DND-41 (cell line): ENCODE measurements around the gene FRMD3.

Experiments
- ATAC-seq: fragments of 200-7000 bp; cut with Tn5 transposase; 3 replicates; pipeline ENCODE4 v1.9.1; 2021; ENCODE audit warnings: low read depth; ENCODE audit not compliant: insufficient read depth
- DNase-seq: peaks from one replicate; pipeline ENCODE4 v3.0.0-alpha.2; 2020
- H2AFZ ChIP-seq: 2 replicates; pipeline ENCODE4 v1.6.0; 2012; ENCODE audit warnings: low read depth, low read length
- H3K27ac ChIP-seq: 2 replicates; pipeline ENCODE4 v1.5.1; 2012; ENCODE audit warnings: low read length, inconsistent platforms
- H3K27me3 ChIP-seq: fragments of 200-600 bp; sonication (generic); 2 replicates; pipeline ENCODE4 v1.6.0; 2012; ENCODE audit warnings: low read length, mild to moderate bottlenecking, inconsistent platforms; ENCODE audit not compliant: insufficient read depth, poor library complexity
- H3K36me3 ChIP-seq: 2 replicates; pipeline ENCODE4 v1.5.1; 2012; ENCODE audit warnings: low read length, inconsistent platforms; ENCODE audit not compliant: insufficient read depth
- H3K4me1 ChIP-seq: 2 replicates; pipeline ENCODE4 v1.5.1; 2012; ENCODE audit warnings: mild to moderate bottlenecking, low read length; ENCODE audit not compliant: insufficient read depth
- H3K4me2 ChIP-seq: 2 replicates; pipeline ENCODE4 v1.6.0; 2012; ENCODE audit warnings: mild to moderate bottlenecking, moderate library complexity, low read length, inconsistent platforms; ENCODE audit not compliant: insufficient read depth
- H3K4me3 ChIP-seq, 2 experiments: fragments of 200-600 bp in 1 of 2; shearing (Covaris generic) in 1 of 2; 2 replicates each; pipeline ENCODE4 v1.5.1; 2012 to 2016; ENCODE audit warnings: inconsistent platforms in 2 of 2, low read length in 2 of 2, mild to moderate bottlenecking in 2 of 2, low read depth in 1 of 2, moderate library complexity in 1 of 2
- H3K79me2 ChIP-seq: 2 replicates; pipeline ENCODE4 v1.6.0; 2012; ENCODE audit warnings: low read length, inconsistent platforms; ENCODE audit not compliant: insufficient read depth
- H3K9ac ChIP-seq: 2 replicates; pipeline ENCODE4 v1.6.0; 2012; ENCODE audit warnings: low read depth, mild to moderate bottlenecking, inconsistent platforms, low read length, moderate library complexity
- H3K9me3 ChIP-seq: 2 replicates; pipeline ENCODE4 v1.5.1; 2012; ENCODE audit warnings: low read length, moderate library complexity, mild to moderate bottlenecking, inconsistent platforms; ENCODE audit not compliant: insufficient read depth, severe bottlenecking
- H4K20me1 ChIP-seq: 2 replicates; pipeline ENCODE4 v1.6.0; 2012; ENCODE audit warnings: low read length; ENCODE audit not compliant: insufficient read depth
- CTCF ChIP-seq: IDR thresholded peaks from 2 replicates; pipeline ENCODE4 v1.5.1; 2012; ENCODE audit warnings: borderline replicate concordance, low read length, moderate library complexity, mild to moderate bottlenecking; ENCODE audit not compliant: poor library complexity, severe bottlenecking; ENCODE audit errors: extremely low read depth
- EZH2 ChIP-seq: IDR thresholded peaks from 3 replicates; pipeline ENCODE4 v1.6.1; 2012; ENCODE audit warnings: borderline replicate concordance, low read depth, mild to moderate bottlenecking, moderate library complexity, low read length, inconsistent platforms; ENCODE audit not compliant: severe bottlenecking

The FRMD3 gene

GRCh38 chr9:83469722-83470121, 68.5 kb downstream of the FRMD3 start:
- Histone ChIP-seq H3K9ac (no peak overlapping the region), H3K9me3 (no peaks in the 10 kb centered on the region), H4K20me1 (no peaks in the 10 kb centered on the region), H3K27me3 (no peaks in the 10 kb centered on the region), H3K36me3 (no peaks in the 10 kb centered on the region), H3K79me2 (no peaks in the 10 kb centered on the region), H3K4me3 (no peak overlapping the region), H2AFZ (no peak overlapping the region), H3K27ac (no peak overlapping the region), H3K4me2 (no peak overlapping the region), H3K4me1 (no peaks in the 10 kb centered on the region)
- TF ChIP-seq CTCF (no peak), EZH2 (no peak)
- ATAC-seq (no peak), DNase-seq (no peak)

- no peak for TF ChIP-seq EZH2
- TF ChIP-seq CTCF = no peak
- Histone ChIP-seq H3K36me3 (no peaks in the 10 kb centered on the region), H4K20me1 (no peaks in the 10 kb centered on the region), H2AFZ (no peak overlapping the region), H3K4me3 (no peak overlapping the region), H3K27ac (no peak overlapping the region), H3K4me1 (no peaks in the 10 kb centered on the region), H3K79me2 (no peaks in the 10 kb centered on the region), H3K9ac (no peak overlapping the region), H3K27me3 (no peaks in the 10 kb centered on the region), H3K9me3 (no peaks in the 10 kb centered on the region), H3K4me2 (no peak overlapping the region)
- DNase-seq (no peak), ATAC-seq (no peak)
Observed at GRCh38 chr9:83468821-83469220, 69.4 kb downstream of the FRMD3 start.

- no peaks in the 10 kb centered on the region for H4K20me1 ChIP-seq
- TF ChIP-seq CTCF (no peak), EZH2 (no peak)
- no peak overlapping the region for H2AFZ ChIP-seq
- no peaks in the 10 kb centered on the region for H3K4me1 ChIP-seq
- H3K9me3 ChIP-seq = no peaks in the 10 kb centered on the region
- no peaks in the 10 kb centered on the region for H3K36me3 ChIP-seq
- no peak overlapping the region for H3K27ac ChIP-seq
- ATAC-seq (no peak), DNase-seq (no peak)
- H3K9ac ChIP-seq = no peak overlapping the region
- no peak overlapping the region for H3K4me3 ChIP-seq
- no peak overlapping the region for H3K4me2 ChIP-seq
- no peaks in the 10 kb centered on the region for H3K27me3 ChIP-seq
- no peaks in the 10 kb centered on the region for H3K79me2 ChIP-seq
Observed at GRCh38 chr9:83466877-83467276, 71.3 kb downstream of the FRMD3 start.

GRCh38 chr9:83466351-83466750, 71.8 kb downstream of the FRMD3 start:
- DNase-seq (no peak), ATAC-seq (no peak)
- no peaks in the 10 kb centered on the region for H3K79me2 ChIP-seq
- H2AFZ ChIP-seq = no peak overlapping the region
- H3K36me3 ChIP-seq = no peaks in the 10 kb centered on the region
- no peak overlapping the region for H3K4me2 ChIP-seq
- no peaks in the 10 kb centered on the region for H4K20me1 ChIP-seq
- H3K27me3 ChIP-seq = no peaks in the 10 kb centered on the region
- no peaks in the 10 kb centered on the region for H3K4me1 ChIP-seq
- H3K9ac ChIP-seq = no peak overlapping the region
- no peaks in the 10 kb centered on the region for H3K9me3 ChIP-seq
- no peak for TF ChIP-seq EZH2
- no peak for TF ChIP-seq CTCF
- H3K27ac ChIP-seq = no peak overlapping the region
- no peak overlapping the region for H3K4me3 ChIP-seq
